ENCODE results near the gene CNMD.

CNMD gene

DNA sequence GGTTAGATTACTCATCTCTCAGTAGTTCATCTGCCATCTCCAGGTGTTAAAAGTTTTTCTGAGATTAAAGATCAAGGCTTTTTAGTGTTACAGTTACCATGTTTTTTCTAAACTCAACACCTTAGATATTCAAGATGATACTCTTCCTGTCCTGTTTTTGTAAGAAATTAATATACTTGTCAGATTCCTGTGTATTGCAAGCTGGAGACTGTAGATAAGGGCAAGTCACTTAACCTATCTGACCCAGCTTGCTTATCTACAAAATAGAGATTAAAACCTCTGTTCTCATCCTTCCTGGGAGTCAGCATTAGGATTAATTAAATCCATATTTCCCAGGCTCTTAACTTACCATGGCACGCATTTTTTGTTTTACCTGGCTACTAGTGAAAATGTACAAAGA lies 61.8 kb downstream of the CNMD start:
- DNase-seq, result no peak

DNA sequence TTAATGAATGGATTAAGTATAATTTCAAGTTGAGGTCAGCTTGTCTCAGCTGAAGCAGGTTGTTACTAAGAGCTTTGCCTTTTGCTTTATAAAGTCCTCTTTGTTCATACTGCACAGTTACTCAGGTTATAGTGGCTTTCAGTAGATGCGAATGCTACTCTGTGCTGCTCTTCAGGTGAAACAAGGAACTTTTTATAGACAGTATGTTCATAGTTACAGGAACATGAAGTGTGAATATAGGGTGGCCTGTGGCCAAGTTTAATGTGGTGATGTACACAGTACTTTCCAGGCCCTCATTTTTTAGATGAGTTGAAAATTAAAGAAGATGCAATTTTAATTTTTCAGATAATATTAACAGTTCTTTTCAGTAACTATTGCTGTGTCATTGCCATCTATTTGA lies 66.2 kb downstream of the CNMD start:
- DNase-seq, result no peak

DNA sequence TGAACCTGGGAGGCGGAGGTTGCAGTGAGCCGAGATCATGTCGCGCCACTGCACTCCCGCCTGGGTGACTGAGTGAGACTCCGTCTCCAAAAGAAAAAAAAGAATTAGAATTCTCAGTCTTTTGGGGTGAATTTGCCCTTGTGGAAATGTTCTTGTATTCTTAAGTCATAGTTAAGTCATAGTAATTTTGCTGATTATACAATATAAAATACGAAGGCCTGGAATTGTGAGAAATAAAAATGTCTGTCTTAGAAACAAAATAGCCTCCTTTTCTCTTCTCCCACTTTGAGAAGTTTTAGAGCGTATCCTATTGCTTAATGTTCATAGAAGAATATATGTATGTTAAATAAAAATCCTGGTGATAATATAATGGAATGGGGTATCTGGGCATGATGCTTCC lies 68.9 kb downstream of the CNMD start:
- no peak for DNase-seq

DNA sequence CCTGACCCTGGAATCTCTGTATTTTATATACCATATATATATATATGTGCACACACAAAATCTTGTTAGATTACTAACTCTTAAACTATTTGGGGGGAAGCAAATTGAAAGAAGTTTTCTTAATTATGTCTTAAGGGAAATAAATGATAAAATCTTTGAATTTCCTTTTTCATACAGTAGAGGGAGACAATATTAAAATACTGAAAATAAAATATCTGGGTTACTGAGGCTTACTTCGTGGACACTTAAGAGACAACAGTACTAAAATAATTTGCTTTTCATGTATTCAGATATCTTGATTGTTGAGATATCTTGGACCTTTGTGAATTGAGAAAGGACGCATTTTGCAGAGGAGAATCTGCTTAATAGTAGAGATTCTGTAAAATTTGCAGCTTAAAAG lies 69.9 kb downstream of the CNMD start:
- no peak for DNase-seq

DNA sequence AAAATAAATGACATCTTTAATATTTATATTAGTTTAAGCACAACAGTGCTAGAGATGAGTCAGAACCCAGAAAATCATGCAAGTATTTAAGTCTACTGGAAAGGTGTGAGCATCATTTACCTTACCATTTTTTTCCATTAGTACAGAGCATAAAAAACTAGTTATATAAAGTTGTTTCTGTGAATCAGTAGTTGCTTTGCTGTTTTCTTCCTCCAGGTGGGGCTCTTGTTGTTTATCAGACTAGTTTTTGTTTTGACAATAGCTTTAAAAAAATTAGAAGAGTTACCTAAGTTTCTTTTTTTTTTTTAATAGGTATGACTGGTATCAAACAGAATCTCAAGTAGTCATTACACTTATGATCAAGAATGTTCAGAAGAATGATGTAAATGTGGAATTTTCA lies 74.3 kb downstream of the CNMD start:
- DNase-seq, result no peak

DNA sequence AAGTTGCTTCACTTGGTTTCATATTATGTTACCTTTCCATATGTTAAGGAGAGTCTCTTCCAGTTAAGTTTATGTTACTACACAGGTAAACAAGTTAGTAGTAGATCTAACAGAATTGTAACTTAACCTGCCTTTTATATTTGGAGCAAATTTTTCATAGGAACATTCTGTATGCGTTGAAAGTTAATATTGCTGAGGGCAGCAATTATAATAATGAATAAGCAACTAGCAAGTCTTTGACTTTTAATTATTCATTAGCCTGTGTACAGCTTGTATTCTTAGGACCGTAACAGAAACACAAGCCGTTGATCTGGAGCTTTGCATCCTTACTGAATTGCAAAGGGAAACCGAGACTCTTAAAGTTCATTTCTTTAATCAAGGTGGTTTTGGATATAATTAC lies 75.3 kb downstream of the CNMD start:
- no peak for DNase-seq

DNA sequence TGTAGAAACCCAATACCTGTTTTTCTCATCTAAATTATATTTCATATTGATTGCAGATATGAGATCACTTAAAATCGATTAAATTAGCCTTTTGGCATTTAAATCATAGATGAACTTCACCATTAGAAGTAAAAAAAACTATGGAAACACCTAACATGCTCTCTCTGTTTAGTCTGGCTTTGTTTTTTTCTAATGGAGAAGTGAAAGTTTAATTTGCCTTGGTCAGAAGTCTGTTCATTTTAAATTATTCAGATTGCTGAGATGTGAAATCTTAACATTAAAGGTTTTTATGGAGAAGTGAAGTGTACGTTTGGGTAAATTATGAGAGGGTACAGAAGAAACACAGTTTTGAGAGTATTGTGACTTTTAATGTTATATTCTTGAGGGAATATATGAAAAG lies 80.3 kb downstream of the CNMD start:
- DNase-seq, result no peak
